Pulmonary artery endothelial cell (primary cell): Measurements from ENCODE around the gene KIAA1549. TPM values are rescaled to one million over a fixed set of nuclear protein-coding genes. Genes with fewer than 3 reads are reported as not detected.
A peak's percentile ranks its signal among the peaks of the same experiment; 100 is the strongest.

ENCODE experiments used
- DNase-seq: peaks from one replicate; pipeline ENCODE4 v3.0.0-alpha.2; 2011; ENCODE audit warnings: low read depth, low spot score
- total RNA-seq: library from RNA; depleted of rRNA; stranded (reverse); fragments of >200 nt; gene quantifications from 2 replicates; pipeline ENCODE4 v1.2.3, GENCODE V29; 2014

The KIAA1549 gene
- total RNA-seq, 1 donor from 2014 or later, result 1.9 TPM

DNA sequence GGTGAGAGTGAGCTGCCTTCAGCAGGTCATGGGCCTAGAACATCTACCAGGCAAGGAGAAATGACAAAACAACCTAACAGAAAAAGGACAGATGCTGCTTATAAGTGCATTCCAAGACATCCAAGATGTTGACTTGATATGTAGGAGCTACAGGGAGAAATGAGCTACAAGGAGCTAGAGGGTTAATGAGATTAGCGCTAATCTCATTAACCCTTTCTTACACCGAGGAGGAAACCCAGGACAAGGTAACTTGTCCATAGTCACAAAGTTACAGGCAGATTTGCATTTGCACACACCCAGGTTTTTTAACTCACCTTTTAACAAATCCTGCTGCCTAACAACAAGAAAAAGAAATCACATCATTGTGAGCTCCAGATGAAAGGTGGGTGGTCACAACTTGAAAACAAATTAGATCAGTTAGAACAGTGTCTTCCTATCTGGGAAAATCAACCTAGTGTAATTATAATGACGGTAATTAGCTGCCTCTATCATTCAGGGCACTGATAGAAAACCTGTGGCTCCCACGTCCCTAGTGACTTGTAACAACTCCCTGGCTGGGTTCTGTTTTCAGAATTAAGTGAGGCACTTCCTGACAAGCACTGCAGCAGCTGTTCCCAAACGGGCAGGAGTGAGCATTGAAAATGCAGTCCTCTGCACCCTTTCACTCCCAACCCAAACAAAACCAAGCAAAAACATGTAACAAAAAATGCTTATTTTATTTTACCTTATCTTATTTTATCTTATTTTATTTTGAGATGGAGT, 5.7 kb downstream of the KIAA1549 start:
- DNase-seq, result no peak

DNA sequence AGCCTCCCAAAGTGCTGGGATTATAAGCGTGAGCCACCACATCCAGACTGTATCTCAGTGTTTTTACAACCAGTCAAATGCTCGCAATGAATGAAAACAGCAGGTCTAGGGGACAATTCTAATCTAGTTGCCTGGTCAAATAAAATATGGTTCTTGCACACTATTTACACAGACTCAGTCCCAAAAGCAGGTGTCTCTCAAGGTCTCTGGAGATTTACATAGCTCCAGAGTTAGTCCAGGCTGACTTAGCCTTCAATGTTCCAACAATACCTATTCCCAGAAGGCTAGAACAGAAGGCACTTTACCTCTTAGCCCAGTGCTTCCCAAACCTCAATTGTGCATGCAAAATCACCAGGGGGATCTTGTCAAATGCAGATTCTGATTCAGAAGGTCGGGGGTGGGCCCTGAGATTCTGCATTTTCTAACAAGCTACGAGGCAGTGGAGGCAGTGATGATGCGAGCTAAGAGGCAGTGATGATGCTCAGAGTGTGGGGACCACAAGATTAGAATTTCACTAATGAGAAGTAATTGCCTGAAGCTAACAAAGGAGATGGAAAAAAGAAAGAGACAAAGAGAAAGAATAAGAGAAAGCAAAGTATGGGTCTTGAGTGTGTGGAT, 6.4 kb downstream of the KIAA1549 start:
- no peak for DNase-seq

DNA sequence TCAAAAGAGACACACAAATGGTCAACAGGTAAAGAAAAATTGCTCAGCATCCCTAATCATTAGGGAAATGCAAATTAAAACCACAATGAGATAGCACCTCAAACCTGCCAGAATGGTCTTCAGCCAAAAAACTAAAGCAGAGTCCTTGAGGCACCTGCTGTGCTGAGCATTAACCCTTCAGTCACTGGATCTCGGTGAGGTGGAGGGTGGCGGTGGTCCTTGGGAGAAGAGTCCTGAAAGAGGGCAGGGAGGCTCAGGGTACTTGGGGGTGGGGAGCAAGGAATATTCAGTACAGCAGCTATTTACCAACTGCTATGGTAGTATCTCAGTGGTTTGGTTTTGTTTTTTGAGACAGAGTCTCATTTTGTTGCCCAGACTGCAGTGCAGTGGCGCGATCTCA, 7.1 kb downstream of the KIAA1549 start:
- DNase-seq, result no peak

DNA sequence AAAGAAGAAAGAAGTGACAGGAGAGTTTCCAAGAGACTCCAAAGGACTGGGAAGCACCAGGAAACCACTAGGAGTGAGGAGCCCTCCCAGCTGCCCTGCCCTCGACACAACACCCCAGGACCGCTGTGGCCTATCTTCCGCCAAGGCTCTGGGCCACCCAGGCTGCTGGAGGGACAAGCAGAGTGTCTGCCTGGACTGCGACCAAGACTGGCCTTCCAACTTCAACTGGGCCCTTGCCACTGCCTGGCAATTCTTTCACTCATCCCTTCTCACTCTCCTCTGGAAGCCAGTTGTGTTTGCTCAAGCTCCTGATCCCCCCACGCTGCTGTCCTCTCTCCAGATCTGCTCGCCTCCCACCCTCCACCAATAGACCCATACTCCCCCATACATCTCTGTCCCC, 10.2 kb downstream of the KIAA1549 start:
- no peak for DNase-seq

DNA sequence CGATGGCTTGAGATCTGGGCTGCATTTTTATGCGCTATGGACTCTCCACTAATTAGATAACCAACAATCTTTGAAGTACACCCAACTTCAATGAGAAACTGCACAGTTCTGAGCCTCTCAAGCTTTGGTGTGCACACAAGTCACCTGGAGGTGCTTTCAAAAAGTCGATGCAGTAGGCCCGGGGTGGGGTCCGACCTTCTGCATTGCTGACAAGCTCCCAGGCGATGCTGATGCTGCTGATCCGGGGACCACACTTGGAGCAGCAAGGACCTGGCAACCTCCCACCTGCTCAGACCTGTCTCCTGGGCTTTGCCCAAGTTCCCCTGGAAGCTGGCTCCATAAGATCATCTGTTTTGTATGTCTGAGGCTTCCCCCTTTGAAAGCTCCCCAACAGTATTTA, 10.7 kb downstream of the KIAA1549 start:
- DNase-seq, result no peak

DNA sequence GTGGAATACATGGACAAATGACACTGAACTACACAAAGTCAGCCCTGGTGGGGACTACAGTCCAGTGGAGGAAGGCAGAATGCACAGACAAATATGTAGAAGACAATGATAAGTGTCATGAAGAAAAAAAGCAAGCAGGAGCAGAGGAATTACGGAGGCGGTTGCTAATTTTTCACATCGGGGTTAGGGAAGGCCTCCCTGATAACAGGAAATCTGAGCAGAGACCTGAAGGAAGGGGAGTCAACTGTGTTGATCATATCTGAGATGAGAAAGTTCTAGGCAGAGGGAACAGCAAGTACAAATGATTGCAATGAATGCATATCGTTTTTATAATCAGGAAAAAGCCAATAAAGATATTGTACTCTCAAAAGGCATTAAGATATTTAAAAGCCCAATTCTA, 14.0 kb downstream of the KIAA1549 start:
- no peak for DNase-seq

DNA sequence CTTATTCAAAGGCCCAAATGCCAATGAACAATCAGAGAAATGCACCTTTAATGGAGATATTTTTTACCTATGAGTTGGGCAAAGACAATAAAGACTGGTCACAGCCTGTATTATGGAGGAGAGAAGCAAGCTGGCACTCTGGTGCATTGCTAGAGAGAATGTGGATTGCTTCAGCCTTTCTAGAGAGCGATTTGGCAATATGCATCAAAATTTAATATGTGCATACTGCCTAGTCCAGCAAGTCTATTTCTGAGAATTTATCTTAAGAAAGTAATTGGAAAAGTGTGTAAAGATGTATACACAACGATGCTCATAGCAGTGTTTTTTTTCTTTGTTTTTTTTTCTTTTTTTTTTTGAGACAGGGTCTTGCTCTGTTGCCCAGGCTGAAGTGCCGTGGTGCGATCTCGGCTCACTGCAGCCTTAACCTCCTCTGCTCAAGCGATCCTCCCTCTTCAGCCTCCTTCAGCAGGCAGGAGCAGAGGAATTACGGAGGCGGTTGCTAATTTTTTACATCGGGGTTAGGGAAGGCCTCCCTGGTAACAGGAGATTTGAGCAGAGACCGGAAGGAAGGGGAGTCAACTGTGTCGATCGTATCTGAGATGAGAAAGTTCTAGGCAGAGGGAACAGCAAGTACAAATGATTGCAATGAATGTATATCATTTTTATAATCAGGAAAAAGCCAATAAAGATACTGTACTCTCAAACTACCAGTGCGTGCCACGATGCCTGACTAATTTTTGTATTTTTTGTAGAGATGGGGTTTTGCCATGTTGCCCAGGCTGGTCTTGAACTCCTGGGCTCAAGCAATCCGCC, 16.4 kb downstream of the KIAA1549 start:
- DNase-seq, result no peak

DNA sequence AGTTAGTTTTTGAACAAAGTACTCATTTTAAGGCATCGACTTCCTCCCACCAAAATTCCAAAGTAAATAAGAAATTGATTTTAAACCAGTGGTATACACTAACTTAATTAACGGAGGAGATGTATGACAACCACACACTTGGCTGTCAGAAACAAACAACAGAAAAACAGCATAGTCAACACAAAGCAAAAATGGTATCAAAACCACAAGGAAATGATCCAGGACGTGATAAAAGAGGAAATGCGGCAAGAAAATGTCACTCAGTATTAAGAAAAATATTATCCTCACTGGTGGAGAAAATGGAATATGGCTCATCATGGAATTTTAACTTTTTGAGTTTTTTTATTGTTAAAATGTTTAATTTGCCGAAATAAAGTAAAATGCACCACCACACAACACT, 17.5 kb downstream of the KIAA1549 start:
- DNase-seq, result no peak

DNA sequence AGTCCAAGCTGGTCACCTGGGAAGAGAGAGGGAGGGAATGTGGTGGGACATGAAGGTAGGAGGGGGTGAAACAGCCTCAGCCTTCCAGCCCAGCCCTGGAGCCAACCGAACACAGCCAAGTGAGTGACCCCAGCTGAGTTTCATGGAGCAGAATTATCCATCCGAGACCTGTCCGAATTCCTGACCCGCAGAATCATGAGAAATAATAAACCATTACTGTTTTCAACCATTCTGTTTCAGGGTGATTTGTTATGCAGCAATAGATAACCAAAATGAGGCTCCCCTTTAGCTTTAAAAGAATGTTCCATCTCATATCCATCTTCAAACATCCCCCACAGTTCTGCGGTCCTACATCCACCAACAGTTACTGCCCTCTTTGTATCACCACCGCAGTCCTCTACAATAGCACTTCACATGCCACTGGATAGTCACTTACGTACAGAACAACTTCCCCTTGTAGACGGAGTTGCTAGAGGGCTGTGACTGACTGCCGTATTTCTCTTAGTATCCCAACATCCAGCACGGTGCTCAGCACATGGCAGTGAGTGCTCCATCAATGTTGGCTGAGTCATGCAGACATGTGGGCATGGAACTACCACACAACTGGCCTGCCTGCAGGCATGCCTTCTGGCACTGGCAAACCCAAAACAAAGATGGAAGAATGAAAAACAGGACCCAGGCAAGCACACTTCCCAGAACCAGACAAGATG, 18.5 kb downstream of the KIAA1549 start:
- no peak for DNase-seq

DNA sequence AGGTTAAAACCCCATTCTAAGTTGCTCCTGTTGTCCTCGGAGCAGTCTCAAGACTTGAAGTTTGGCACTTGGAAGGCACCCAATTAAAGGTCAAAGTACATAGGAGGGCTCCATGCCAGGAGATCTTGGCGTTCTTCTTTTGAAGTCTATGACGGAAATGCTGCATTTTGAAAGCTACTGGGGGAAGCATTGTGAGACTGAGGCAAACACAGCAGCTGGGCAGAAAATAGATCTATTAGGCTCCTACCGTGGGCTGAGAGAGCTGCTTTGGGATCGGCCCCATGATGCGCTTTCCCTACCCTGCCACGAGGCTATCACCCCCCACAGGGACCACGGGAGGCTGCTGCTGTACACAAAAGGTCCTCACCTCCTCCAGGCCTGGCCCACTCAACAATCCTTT, 20.0 kb downstream of the KIAA1549 start:
- peak; percentile 20 for DNase-seq

DNA sequence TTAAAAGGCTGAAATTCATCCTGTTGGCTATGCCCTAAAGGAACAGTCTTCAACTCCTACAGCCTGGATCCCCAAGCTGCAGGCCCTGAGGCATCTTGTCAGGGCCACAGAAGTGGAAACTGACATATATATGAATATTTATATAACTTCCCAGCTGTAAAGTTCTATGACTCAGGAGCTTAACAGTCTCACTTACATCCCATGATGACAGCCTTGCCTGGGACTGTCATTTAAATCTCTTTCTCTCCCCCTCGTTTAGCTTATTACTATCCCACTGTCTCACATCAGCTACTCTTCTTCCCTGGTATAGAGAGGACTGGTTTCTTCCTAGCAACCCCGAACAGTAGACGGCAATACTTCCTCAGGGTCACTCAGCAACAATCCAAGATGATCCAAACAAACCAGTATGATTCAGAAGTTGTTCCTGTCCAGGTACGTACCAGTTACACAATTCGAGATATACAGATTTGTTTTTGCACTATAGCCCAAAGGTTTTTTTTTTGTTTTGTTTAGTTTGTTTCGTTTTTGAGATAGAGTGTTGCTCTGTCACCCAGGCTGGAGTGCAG, 22.7 kb downstream of the KIAA1549 start:
- DNase-seq, result peak; percentile 44

DNA sequence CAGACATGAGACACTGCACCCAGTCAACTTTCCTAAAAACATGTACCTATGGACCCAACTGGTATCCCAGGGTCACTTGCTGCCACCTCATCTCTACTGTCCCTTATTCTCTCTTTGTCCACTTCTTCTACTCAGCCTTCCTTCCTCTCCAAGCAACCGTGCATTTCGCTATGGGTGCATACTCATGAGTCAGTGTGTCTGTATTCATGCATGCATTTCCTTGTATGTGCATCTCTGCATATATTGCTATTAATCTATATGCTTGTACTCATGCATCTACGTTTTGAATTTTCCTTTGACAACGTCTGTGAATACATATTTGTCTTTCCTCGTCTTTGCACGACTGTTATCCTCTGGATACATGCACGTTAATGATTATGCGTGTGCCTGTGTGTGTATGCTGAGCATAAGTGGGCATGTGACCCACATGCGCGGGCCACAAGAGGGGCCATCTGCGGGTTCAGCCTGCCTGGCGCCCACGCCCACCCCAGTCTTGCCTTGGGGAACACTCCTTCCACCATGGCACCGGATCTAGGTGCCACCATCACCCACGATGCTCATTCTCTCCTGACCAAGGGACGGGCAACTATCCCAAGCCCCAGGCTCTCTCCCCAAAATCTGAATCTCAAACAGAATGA, 23.3 kb downstream of the KIAA1549 start:
- DNase-seq, result no peak

DNA sequence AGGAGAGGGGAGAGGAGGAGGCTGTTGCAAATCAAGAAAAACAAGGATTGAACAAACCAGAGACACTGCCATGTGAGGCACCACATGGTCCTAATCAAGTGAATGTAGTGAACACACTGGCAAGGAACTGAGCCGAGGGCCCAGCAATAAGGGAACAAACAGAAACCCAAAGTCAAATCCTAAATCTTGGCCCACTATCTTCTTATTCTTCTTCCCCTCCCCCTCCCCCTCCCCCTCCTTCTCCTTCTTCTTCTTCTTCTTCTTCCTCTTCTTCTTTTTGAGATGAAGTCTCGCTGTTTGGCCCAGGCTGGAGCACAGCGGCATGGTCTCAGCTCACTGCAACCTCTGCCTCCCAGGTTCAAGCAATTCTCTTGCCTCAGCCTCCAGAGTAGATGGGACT, 24.0 kb downstream of the KIAA1549 start:
- no peak for DNase-seq

DNA sequence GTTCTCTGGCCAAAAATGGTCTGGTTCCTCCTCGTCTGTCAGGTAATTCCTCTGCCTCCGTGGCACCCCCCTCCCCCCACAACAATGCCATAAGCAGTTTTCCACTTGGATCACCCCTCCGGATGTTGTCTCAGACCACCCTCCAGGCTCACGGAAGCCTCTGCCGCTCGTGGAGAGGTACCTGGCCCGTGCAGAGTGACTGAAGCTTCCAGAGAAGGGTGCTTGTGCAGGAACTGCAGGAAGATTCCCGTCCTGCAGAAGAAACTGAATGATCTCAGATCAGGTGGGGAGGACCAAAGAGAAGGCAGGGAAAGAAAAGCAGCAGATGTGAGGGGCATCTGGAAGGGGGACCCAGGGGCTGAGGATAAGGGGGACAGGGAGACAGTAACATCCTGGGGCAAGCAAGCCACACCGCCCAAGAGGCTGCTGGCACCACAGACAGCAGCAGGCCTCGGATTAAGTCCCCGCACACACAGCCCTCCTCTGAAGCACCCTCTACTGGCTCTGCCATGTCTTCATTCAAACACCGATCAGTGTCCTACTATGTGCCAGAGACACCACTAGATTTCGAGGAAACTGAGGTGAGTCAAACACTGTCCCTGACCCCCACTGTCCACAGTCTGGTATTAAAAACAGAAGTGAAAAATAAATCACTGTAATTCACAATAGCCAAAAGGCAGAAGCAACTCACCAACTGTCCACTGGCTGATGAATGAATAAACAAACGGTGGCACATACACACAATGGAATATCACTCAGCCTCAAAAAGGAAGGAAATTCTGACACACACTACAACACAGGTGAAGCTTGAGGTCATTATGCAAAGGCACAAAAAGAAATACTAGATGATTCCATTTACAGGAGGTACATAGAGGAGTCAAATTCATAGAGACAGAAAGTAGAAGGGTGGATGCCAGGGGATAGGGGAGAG, 26.4 kb downstream of the KIAA1549 start:
- no peak for DNase-seq

DNA sequence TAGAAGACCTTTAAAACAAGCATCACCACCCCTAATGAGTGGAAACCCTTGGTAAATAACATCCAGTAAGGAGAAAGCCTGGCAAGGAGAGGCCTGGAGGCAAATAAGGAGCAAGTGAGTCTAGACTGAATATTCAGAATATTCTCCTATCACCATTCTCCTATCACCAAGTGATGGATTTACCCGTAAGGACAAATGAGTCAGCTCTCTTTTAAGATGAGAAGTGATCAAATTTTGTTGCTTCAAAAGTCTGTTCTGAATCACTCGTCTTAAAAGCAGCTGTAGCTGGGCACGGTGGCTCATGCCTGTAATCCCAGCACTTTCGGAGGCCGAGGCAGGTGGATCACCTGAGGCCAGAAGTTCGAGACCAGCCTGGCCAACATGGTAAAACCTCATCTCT, 28.4 kb downstream of the KIAA1549 start:
- DNase-seq, result no peak

DNA sequence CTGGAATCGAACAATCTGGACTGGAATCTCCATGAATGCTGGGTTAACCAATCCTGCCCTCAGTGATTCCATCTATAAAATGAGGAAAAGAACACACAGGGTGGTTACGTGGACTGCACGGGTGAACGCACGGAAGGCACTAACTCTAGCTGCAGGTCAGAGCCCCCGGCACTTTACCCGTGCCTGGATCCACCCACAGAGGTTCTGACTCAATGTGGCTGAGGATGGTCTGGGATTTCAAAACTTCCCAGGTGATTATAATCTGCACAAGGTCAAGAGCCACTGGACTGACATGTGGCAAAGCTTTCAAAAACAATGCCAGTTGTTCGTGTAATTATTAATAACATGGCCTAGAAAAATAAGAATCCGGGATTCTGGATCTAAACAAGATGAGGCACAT, 29.2 kb downstream of the KIAA1549 start:
- DNase-seq, result no peak

DNA sequence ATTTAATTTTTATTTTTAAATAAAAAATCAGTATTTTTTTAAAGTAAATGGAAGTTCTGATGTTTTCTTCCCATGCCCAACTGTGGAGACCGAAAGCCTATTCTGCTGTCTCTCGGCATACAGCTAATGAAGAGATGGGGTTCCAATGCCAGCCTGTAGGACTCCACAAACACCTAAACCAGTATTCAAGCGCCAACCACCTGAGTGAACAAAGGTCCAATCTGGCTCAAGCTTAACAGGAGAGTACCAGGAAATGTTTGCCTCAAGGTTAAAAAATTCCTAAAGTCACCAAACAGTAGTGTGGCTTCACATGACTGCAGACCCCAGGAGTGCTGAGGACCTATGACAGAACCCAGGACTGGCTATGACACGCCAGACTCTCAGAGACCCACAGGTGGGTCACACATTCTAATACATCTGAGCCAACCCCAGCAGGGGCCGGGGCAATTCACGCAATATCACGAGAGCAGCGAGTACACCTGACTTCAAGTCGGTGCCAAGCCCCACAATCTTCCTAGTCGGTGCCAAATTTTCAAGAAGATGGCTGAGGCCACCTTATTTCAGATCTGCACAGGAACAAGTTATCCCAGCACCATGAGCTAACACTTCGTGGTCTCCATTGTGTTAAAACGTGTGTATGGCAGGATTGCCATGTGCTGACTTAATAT, 31.6 kb downstream of the KIAA1549 start:
- no peak for DNase-seq

DNA sequence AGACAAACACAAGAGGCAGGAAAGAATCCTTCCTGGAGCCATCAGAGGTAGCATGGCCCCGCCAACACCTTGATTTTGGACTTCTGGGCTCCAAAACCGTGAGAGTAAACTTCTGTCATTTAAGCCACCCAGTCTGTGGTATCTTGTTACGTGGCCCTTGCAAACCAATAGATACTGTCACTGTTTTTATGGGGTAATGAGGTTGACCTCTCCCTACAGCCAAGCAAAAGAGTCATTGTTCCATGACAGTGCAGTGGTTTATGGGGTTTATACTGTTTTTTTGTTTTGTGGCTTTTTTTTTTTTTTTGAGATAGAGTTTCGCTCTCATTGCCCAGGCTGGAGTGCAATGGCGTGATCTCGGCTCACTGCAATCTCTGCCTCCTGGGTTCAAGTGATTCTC, 32.8 kb downstream of the KIAA1549 start:
- no peak for DNase-seq

DNA sequence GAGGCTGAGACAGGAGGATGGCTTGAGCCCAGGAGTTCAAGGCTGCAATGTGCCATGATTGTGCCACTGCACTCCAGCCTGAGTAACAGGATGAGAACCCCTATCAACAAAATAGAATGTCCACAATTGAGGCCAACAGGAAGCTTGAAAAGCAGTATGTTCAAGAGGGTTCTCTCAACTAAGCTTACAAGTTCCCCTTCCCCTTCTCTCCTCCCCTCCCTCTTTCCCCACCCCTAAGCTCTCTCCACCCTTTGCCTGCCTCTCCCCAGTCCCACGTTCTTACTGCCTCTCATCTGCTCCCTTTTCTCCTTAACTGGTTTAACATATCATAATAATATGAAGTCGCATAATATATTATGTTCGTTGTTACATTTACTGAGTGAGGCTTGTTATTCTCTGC, 35.4 kb downstream of the KIAA1549 start:
- no peak for DNase-seq
